MM.1S (cell line): ENCODE data around the gene MICALL2.

Source experiments
- DNase-seq: peaks from one replicate; pipeline ENCODE4 v3.0.0-alpha.2; 2015
- H2AFZ ChIP-seq: fragments of 300-600 bp; sonication (generic); 2 replicates; pipeline ENCODE4 v1.6.0; 2016; ENCODE audit warnings: antibody characterized with exemption, low read length
- H3F3A ChIP-seq: fragments of 300-600 bp; sonication (generic); 2 replicates; pipeline ENCODE4 v1.6.1; 2016; ENCODE audit warnings: mild to moderate bottlenecking, antibody characterized with exemption, low read length, moderate library complexity, mixed read lengths; ENCODE audit not compliant: insufficient read depth
- H3K27ac ChIP-seq: fragments of 300-600 bp; sonication (generic); 2 replicates; pipeline ENCODE4 v1.5.1; 2016; ENCODE audit warnings: mild to moderate bottlenecking, low read length
- H3K27me3 ChIP-seq: fragments of 300-600 bp; sonication (generic); replicated peaks from 2 replicates; pipeline ENCODE4 v1.6.0; 2016; ENCODE audit warnings: low read length; ENCODE audit not compliant: insufficient read depth
- H3K36me3 ChIP-seq: fragments of 300-600 bp; sonication (generic); replicated peaks from 2 replicates; pipeline ENCODE4 v1.6.1; 2016; ENCODE audit warnings: mild to moderate bottlenecking, low read length, mixed read lengths; ENCODE audit not compliant: insufficient read depth
- H3K4me1 ChIP-seq: fragments of 300-600 bp; sonication (generic); 2 replicates; pipeline ENCODE4 v1.6.1; 2016; ENCODE audit warnings: low read length, mixed read lengths
- H3K4me2 ChIP-seq: fragments of 300-600 bp; sonication (generic); 2 replicates; pipeline ENCODE4 v1.6.0; 2016; ENCODE audit warnings: low read depth, low read length
- H3K4me3 ChIP-seq: fragments of 300-600 bp; sonication (generic); 2 replicates; pipeline ENCODE4 v1.5.1; 2016; ENCODE audit warnings: low read length, mixed read lengths
- H3K79me2 ChIP-seq: fragments of 300-600 bp; sonication (generic); 2 replicates; pipeline ENCODE4 v1.6.1; 2016; ENCODE audit warnings: mixed run types, low read length, mixed read lengths
- H3K9ac ChIP-seq: fragments of 300-600 bp; sonication (generic); 2 replicates; pipeline ENCODE4 v1.6.1; 2016; ENCODE audit warnings: low read length, mixed read lengths
- H3K9me2 ChIP-seq: fragments of 300-600 bp; sonication (generic); replicated peaks from 2 replicates; pipeline ENCODE4 v1.6.1; 2016; ENCODE audit warnings: mild to moderate bottlenecking, low read length, mixed read lengths; ENCODE audit not compliant: insufficient read depth
- H3K9me3 ChIP-seq: fragments of 300-600 bp; sonication (generic); replicated peaks from 2 replicates; pipeline ENCODE4 v1.6.1; 2016; ENCODE audit warnings: mild to moderate bottlenecking, low read length, mixed read lengths; ENCODE audit not compliant: insufficient read depth
- H4K20me1 ChIP-seq: fragments of 300-600 bp; sonication (generic); 2 replicates; pipeline ENCODE4 v1.6.1; 2016; ENCODE audit warnings: mild to moderate bottlenecking, low read length, moderate library complexity, mixed read lengths; ENCODE audit not compliant: insufficient read depth
- CTCF ChIP-seq: fragments of 300-600 bp; sonication (generic); IDR thresholded peaks from 2 replicates; pipeline ENCODE4 v1.5.1; 2016; ENCODE audit warnings: antibody characterized with exemption, low read length, mixed read lengths
- EZH2 ChIP-seq: fragments of 300-600 bp; sonication (generic); optimal IDR thresholded peaks from 2 replicates; pipeline ENCODE3; 2017; ENCODE audit warnings: low read depth, mild to moderate bottlenecking, antibody characterized with exemption, low read length, mixed read lengths
- EZH2phosphoT487 ChIP-seq: fragments of 300-600 bp; sonication (generic); IDR thresholded peaks from 2 replicates; pipeline ENCODE4 v1.6.1; 2018; ENCODE audit warnings: antibody characterized with exemption, low read length

The MICALL2 gene

DNA sequence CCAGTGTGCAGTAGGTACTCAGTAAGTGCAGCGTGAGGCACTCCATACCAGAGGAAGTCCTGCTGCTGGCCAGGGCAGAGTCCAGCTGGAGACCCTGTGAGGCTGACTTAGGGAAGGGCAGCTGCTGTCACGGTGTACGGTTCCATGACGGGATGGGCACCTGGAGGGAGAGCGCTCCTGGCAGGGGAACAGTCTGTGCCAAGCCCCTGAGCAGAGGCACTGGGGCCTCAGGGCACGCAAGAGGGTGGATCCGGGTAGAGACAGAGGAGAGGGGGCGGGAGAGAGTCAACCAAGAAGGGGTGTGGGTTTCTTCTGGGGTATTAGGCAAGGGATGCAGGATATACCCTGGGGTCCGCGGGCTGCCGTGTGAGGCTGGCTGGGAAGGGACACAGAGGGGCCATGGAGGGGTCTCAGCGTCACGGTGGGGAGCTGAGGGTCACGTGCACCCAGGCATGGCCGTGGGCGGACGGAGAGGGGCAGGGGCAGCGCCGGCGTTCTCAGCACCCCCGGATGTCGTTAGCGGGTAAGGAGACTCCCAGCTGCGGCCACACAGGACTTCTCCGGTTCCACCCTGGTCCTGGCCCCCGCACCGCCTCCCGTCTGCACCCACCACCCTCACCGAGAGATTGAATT, 70.5 kb downstream of the MICALL2 start:
- H3K9me2 ChIP-seq, result no peaks in the 10 kb centered on the region
- H3K79me2 ChIP-seq, result no peaks in the 10 kb centered on the region
- no peaks in the 10 kb centered on the region for H3K9me3 ChIP-seq
- no peak overlapping the region for H2AFZ ChIP-seq
- no peak overlapping the region for H3K27ac ChIP-seq
- no peaks in the 10 kb centered on the region for H3K36me3 ChIP-seq
- H3K27me3 ChIP-seq, result peaks cover 80% of the 10 kb centered on the region
- H3K9ac ChIP-seq, result no peak overlapping the region
- no peaks in the 10 kb centered on the region for H3K4me1 ChIP-seq
- no peaks in the 10 kb centered on the region for H4K20me1 ChIP-seq
- no peaks in the 10 kb centered on the region for H3F3A ChIP-seq
- DNase-seq, result no peak
- H3K4me2 ChIP-seq, result no peak overlapping the region
- H3K4me3 ChIP-seq, result no peak overlapping the region
- TF ChIP-seq EZH2phosphoT487 (no peak), EZH2 (no peak), CTCF (no peak)

GRCh38 chr7:1388021-1388702, 71.1 kb downstream of the MICALL2 start:
- Histone ChIP-seq H3K9me3 (no peaks in the 10 kb centered on the region), H3F3A (no peaks in the 10 kb centered on the region), H4K20me1 (no peaks in the 10 kb centered on the region), H3K4me1 (no peaks in the 10 kb centered on the region), H3K36me3 (no peaks in the 10 kb centered on the region), H2AFZ (no peak overlapping the region), H3K9me2 (no peaks in the 10 kb centered on the region), H3K79me2 (no peaks in the 10 kb centered on the region), H3K27me3 (peaks cover 84% of the 10 kb centered on the region), H3K4me2 (no peak overlapping the region), H3K27ac (no peak overlapping the region), H3K4me3 (no peak overlapping the region), H3K9ac (no peak overlapping the region)
- no peak for TF ChIP-seq EZH2
- TF ChIP-seq CTCF, result no peak
- TF ChIP-seq EZH2phosphoT487, result no peak
- DNase-seq, result no peak

GRCh38 chr7:1387261-1387660, 72.0 kb downstream of the MICALL2 start:
- Histone ChIP-seq H4K20me1 (no peaks in the 10 kb centered on the region), H3K4me2 (no peak overlapping the region), H3K79me2 (no peaks in the 10 kb centered on the region), H3F3A (no peaks in the 10 kb centered on the region), H3K36me3 (no peaks in the 10 kb centered on the region), H3K4me1 (no peaks in the 10 kb centered on the region), H3K4me3 (no peak overlapping the region), H3K9ac (no peak overlapping the region), H3K9me3 (no peaks in the 10 kb centered on the region), H3K9me2 (no peaks in the 10 kb centered on the region), H3K27ac (no peak overlapping the region), H3K27me3 (peaks cover 86% of the 10 kb centered on the region), H2AFZ (no peak overlapping the region)
- no peak for DNase-seq
- no peak for TF ChIP-seq CTCF
- TF ChIP-seq EZH2phosphoT487, result no peak
- TF ChIP-seq EZH2, result no peak
